ENCODE data around the gene ALPK1.
"Not testable (repeated sequence)": the region's sequence is repeated elsewhere in the genome, so short reads cannot be mapped to it uniquely, and the experiment has no call there.

Gene ALPK1

GRCh38 chr4:112449708-112450107, 152.5 kb downstream of the ALPK1 start:
- no peak overlapping the region for H3K4me3 ChIP-seq (ENCODE audit: low read depth, low read length)
- no peak for TF ChIP-seq CTCF (IDR thresholded peaks at IDR 0.05; ENCODE audit: borderline replicate concordance, insufficient read depth, low read depth, low read length)

- no peak for TF ChIP-seq CTCF (IDR thresholded peaks at IDR 0.05; ENCODE audit: borderline replicate concordance, insufficient read depth, low read depth, low read length)
- H3K4me3 ChIP-seq (ENCODE audit: low read depth, low read length): no peak overlapping the region
Measured at GRCh38 chr4:112451104-112451503, 153.9 kb downstream of the ALPK1 start.

DNA sequence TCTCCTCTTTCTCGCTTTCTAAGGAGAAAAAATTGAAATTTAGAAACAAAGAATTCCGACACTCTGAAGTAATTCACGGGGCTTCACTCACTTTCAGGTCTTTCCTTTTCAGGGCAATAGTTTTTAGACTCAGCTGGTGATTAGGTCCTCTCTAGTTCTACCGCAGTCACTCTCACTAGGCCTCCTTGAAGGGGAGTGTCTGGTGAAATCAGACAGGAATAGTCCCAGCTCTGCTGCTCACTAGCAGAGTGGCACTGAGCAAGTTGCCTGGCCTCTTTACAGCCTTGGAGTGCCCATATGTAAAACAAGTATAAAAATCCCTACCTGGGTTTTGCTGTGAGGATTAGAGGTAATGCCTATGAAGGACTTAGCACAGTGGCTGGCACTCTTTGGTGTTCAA, 154.7 kb downstream of the ALPK1 start:
- H3K4me3 ChIP-seq (ENCODE audit: low read depth, low read length): no peak overlapping the region
- no peak for TF ChIP-seq CTCF (IDR thresholded peaks at IDR 0.05; ENCODE audit: borderline replicate concordance, insufficient read depth, low read depth, low read length)

DNA sequence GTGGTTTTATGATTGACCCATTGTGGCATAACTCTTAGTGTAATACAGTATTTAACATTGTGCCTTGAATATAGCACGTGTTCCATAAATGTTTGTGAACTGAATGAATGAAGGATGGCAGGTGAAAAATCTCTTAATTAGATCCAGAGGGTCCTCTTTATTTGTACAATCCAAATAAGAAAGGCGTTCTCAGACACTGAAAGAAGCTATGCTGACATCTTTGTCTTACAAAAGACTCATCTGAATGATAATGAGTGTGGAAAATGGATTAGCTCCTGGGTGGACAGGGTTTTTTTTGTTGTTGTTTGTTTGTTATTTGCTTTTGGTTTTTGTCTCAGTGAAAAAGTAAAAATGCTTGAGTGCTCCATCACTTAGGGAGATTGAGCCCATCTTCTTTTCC, 156.2 kb downstream of the ALPK1 start:
- TF ChIP-seq CTCF (IDR thresholded peaks at IDR 0.05; ENCODE audit: borderline replicate concordance, insufficient read depth, low read depth, low read length): no peak
- no peak overlapping the region for H3K4me3 ChIP-seq (ENCODE audit: low read depth, low read length)

DNA sequence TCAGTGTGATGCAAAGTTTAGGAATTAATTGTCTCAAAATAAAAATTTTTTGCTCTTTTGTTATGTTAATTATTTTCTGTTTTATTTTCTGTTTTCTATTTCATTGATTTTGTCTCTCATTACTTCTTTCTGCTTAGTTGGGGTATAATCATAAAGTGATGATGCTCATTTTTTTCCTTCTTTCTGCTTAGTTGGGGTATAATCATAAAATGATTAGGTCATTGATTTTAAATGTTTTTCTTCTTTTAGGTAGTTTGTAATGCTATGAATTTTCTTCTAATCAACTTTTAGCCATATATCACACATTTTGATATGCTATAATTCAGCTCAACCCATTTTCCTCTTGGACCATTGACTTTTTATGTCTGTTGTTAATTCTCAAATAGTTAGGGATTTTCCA, 175.1 kb downstream of the ALPK1 start:
- no peak for TF ChIP-seq CTCF (IDR thresholded peaks at IDR 0.05; ENCODE audit: borderline replicate concordance, insufficient read depth, low read depth, low read length)
- H3K4me3 ChIP-seq (ENCODE audit: low read depth, low read length): no peak overlapping the region

- H3K4me3 ChIP-seq (ENCODE audit: low read depth, low read length): no peak overlapping the region
- no peak for TF ChIP-seq CTCF (IDR thresholded peaks at IDR 0.05; ENCODE audit: borderline replicate concordance, insufficient read depth, low read depth, low read length)
Measured at GRCh38 chr4:112473985-112474384, 176.8 kb downstream of the ALPK1 start.

- H3K4me3 ChIP-seq (ENCODE audit: low read depth, low read length): no peak overlapping the region
- no peak for TF ChIP-seq CTCF (IDR thresholded peaks at IDR 0.05; ENCODE audit: borderline replicate concordance, insufficient read depth, low read depth, low read length)
Measured at GRCh38 chr4:112485930-112486329, 188.8 kb downstream of the ALPK1 start.

GRCh38 chr4:112490808-112491207, 193.6 kb downstream of the ALPK1 start:
- H3K4me3 ChIP-seq (ENCODE audit: low read depth, low read length): not testable (repeated sequence)

Data from GM12875 (cell line).